ENCODE measurements around the gene MYRF.

The MYRF gene

DNA sequence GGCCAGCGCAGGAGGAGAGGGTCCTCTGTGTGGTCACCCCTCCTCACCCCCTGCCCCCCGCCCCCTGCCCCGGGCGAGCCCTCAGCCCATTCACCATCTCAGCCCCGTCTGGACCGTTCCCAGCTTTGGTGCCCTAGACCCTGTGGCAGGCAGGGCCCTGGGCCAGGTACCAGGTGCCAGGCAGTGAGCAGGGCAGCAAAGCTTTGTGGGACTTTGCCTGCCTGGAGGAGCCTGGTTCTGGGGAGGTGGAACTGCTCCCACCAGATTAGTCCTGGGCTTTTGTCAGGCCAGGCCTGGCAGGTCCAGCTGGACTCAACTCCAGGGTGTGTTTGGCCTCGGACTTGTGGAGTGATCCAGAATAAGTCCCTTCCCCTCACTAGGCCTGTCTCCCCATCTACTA lies 13.7 kb upstream of the MYRF start:
- DNase-seq (ENCODE audit: extremely low read depth in 1 of 2, low read depth in 1 of 2) = no peak

DNA sequence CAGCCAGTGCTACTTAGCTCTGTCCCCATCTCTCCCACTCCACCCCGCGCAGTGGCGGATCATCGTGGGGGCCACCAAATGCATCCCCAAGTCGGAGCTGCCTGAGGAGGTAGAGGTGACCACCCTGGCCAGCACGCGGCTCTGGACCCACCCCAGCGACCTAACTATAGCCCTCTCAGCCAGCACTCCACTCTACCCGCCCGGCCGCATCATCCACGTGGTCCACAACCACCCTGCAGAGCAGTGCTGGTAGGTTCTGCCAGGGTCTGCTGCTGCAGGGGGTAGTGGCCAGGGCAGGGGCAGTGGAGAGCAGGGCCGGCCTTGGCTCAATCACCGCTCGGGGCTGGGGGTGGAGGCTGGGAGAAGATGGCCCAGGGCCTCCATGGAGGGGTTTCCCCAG lies 13.0 kb upstream of the MYRF start:
- no peak for DNase-seq (ENCODE audit: extremely low read depth in 1 of 2, low read depth in 1 of 2)

DNA sequence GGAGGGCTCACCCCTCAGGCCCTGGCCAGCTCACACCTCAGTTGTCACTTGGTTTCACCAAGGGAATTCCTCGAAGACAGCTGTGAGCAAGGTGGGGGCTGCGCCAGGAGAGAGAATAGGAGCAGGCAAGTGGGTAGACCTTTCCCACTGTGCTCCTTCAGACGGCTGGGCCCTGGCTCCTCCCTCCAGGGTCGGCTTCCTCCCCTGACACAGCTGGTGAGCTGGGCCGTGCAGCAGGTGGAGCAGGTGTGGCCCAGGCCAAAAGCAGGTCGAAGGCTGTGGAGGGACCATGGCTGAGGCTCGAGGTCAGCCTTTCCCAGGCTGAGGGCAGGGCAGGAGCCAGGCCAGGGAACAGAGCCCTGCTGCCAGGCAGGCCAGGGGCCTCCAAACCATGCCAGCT lies 12.5 kb upstream of the MYRF start:
- DNase-seq (ENCODE audit: extremely low read depth in 1 of 2, low read depth in 1 of 2) = no peak

DNA sequence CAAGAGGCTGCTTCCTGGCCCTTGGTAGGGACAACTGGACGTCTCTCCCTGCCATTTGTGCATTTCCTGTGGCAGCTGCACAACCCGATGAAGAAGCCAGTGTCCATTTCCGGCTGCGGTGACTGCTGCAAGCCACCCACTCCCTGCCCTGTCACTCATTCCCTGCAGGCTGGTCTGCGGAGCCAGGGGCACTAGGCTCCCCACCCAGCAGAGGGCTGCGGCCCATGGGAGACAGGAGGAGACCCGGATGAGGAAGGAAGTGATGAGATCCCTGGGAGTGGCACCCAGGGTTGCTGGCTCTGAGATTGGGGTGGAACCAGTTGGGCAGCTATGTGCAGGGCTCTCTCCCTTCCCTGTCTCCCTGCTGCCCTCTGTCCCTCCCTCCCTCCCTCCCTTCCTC lies 10.0 kb upstream of the MYRF start:
- DNase-seq (ENCODE audit: extremely low read depth in 1 of 2, low read depth in 1 of 2) = no peak

DNA sequence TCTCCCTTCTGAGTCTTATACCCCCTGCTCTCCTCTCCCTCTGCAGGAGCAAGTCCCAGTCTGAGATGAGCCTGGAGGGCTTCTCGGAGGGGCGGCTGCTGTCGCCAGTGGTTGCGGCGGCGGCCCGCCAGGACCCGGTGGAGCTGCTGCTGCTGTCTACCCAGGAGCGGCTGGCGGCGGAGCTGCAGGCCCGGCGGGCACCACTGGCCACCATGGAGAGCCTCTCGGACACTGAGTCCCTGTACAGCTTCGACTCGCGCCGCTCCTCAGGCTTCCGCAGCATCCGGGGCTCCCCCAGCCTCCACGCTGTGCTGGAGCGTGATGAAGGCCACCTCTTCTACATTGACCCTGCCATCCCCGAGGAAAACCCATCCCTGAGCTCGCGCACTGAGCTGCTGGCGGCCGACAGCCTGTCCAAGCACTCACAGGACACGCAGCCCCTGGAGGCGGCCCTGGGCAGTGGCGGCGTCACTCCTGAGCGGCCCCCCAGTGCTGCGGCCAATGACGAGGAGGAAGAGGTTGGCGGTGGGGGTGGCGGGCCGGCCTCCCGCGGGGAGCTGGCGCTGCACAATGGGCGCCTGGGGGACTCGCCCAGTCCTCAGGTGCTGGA lies 8.8 kb upstream of the MYRF start:
- DNase-seq (ENCODE audit: extremely low read depth in 1 of 2, low read depth in 1 of 2) = no peak

DNA sequence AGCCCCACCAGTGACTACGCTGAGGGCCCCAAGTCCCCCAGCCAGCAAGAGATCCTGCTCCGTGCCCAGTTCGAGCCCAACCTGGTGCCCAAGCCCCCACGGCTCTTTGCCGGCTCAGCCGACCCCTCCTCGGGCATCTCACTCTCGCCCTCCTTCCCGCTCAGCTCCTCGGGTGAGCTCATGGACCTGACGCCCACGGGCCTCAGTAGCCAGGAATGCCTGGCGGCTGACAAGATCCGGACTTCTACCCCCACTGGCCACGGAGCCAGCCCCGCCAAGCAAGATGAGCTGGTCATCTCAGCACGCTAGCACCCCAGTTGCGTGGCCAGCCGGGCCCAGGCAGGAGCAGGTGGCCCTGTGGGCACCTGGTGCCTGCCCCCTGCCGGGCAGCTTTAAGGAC lies 8.3 kb upstream of the MYRF start:
- DNase-seq (ENCODE audit: extremely low read depth in 1 of 2, low read depth in 1 of 2) = no peak

DNA sequence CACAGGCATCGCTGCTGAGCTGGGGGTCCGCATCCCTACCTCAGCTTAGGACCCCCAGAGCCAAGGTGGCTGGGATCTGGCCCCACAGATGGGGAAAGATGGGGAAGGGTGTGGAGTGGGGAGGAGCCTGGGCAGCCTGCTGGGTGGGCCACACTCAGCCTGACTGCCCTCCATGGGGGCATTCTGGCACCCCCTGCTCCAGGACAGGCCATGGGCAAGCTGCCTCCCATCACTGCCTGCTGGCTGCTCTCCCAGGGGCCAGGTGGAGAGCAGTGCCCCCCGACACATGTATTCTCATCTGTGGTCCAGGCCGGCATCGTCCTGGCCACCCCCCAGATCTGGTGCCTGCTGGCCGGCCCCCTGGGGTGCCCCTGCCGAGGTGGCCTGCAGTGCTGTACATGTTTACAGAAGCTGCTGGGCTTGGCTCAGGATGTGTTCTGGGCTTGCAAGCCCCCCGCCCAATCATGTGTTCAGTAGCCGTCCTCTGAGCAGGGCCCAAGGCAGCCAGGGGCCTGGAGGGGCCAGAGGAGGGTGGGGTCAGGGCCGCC lies 7.8 kb upstream of the MYRF start:
- DNase-seq (ENCODE audit: extremely low read depth in 1 of 2, low read depth in 1 of 2) = no peak

DNA sequence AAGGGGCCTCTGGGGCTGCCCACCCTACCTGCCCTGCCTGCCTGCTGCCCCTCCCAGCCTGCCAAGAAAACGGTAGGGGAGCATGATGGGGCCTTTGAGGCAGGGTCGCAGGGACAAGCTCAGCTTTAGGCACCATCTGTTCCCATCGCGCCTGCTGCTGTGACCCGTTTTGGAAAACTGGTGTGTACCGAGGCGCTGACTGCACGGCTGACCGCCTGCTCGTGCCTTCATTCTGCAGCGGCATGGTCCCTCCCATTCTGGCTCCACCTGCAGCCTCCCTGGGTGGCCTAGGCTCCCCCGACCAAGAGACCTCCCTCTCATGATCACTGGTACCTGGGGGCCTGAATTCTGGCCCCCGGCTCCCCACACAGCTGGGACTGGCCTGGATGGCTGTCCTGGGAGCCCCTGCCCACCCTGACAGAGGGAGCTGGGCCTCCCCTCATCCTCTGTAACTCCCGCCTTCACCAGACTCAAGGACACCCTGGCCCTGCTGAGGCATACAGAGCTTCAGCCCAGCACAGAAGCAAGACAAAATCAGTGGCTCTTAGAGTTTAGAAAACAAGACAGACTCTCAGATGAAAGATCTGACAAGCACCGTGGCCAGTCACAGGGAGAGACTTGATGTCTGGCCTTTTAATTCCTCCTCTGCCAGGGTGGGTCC lies 6.5 kb upstream of the MYRF start:
- DNase-seq (ENCODE audit: extremely low read depth in 1 of 2, low read depth in 1 of 2) = no peak

DNA sequence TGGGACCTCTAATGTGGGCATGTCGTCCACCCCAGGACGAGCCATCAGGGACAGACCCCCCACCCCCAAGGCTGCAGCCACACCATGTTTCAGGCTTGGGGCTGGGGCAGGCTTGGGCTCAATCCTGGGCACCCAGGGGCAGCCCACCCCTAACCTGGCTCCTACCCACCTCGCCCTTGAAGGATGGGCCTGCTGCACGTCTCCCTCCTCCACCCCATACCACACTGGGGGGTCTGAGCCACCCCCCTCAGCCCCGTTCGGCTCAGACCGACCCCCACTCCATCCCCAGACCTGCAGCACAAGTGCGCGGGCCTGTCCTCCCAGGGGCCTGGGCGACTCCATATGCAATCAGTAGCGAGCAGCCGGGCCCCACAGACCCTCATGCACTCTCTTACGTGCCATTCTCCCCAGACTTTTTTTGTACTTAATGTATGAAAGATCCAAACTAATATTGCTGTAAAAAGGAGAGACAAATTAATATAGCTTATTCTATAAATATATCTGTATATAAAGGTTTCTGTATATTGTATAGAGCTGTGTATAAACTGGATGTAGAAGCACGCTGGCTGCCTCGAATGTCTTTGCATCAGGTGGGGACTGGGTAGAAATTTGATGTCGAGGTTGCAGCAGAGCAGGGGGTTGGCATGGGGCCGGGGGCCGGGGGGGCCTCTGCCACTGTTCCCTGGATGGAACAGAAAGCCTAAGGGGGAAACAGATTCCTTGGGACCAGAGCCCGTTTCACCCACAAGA lies 5.8 kb upstream of the MYRF start:
- no peak for DNase-seq (ENCODE audit: extremely low read depth in 1 of 2, low read depth in 1 of 2)

DNA sequence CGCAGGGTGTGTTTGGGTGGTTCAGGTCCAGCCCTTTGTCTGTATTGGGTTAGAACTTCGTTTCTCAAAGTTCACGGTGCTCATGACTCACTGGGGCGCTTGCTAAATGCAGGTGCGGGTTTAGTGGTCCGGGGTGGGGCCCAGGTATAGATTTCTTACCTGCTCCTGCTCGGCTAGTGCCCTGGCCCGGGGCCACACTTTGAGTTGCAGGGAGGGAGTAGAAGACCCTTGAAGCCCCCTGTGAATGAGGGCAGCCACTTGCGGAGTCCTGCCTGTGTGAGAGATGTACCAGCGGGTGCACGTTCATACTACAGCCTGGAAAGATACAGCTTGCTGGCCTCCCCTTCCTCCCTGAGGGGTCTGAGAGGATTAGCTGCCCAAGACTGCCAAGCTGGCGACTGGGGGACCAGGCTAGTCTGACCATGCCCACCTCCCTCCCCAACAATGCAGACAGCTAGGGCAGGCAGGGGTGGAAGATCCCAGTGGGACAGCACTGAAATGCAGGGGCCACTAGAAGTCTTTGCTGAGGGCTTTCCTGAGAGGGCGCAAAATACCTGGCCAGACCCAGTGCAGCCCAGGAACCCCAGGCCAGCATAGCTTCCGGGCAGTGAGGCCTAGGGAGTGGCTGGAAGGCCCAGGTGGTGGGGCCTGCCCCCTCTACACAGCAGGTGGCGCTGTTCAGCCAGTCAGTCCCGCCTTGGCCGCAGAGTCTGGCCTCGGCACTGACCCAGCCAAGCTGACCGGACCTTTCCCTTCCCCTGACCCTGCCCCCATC lies 5.1 kb upstream of the MYRF start:
- peak in 1 of 2 donors; percentile 14 for DNase-seq (ENCODE audit: extremely low read depth in 1 of 2, low read depth in 1 of 2)

DNA sequence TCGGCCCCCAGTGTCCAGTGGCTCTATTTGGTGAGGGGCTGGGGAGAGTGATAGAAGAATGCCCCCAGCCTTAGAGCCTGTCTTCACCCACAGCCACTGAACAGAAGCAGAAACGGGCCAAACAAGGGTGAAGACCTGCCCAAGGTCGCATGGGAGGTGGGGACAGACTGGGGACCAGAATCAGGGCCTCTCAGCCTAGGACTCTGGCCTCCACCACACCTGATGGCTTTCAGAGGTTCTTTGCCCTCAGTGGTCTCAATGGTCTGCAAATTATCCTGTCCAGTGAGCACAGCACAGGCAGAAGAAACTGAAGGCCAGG lies 4.5 kb upstream of the MYRF start:
- no peak for DNase-seq (ENCODE audit: extremely low read depth in 1 of 2, low read depth in 1 of 2)

DNA sequence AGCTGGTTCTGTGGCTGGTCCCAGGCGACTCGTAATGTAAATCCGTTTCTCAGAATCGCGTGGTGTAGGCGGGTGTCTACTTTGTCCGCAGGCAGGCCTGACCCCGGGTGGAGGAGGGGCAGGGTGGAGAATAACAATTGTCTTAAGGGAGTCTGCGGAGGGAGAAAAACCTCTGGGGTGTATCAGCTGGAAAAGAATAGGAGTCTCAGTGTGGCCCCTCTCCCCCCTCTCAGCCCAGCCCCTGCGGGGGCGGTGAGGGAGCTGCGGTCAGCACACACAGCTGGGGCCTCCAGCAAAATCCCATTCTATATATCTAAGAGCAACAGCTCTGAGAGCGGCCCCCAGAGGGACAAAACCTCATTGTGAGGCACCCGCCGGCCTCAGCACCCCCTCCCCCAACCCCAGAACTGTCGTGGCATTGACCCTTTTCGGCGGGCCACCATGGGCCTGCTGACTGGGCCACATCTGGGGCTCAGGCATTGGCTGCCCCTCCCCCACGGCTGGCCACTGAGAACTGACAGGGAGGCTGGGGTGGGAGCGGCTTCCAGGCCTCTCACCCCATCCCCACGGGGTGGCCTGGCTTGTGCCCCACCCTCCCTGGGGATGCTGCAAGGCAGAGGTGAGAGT lies 2.7 kb upstream of the MYRF start:
- DNase-seq (ENCODE audit: extremely low read depth in 1 of 2, low read depth in 1 of 2) = no peak

DNA sequence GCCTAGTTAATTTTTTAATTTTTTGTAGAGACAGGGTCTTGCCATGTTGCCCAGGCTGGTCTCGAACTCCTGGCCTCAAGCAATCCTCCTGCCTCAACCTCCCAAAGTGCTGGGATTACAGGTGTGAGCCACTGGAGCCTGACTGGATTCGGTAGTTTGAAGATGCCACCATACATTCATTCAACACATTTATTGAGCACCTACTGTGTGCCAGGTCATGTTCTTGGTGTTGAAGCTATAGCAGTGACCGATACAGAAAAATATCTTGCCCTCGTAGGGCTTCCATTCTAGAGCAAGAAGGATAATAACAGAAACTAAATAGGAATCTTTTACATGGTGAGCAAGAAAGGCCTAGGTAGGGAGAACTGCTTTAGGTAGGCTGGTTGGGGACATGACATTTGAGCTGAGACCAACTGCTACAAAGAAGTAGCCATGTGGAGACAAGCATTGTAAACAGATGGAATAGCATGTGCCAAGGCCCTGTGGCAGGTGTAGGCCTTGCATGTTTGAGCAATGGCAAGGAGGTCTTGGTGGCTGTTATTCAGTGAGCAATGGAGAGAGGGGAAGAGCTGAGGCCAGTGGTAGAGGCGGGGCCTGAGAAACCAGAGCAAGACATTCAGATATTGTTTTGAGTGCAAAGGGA lies 1.7 kb upstream of the MYRF start:
- no peak for DNase-seq (ENCODE audit: extremely low read depth in 1 of 2, low read depth in 1 of 2)

DNA sequence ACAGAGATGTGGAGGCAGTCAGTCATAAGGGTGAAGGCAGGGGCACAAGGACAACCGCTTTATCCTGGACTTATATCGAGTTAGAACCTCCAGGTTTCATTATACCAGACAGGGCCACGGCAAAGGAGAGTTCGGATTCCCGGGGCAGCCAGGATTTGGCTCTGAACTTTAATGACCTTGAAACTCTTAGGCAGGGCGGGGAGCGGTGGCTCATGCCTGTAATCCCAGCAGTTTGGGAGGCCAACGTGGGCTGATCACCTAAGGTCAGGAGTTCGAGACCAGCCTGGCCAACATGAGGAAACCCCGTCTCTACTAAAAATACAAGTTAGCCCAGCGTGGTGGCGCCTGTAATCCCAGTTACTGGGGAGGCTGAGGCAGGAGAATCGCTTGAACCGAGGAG lies 1.1 kb upstream of the MYRF start:
- no peak for DNase-seq (ENCODE audit: extremely low read depth in 1 of 2, low read depth in 1 of 2)

DNA sequence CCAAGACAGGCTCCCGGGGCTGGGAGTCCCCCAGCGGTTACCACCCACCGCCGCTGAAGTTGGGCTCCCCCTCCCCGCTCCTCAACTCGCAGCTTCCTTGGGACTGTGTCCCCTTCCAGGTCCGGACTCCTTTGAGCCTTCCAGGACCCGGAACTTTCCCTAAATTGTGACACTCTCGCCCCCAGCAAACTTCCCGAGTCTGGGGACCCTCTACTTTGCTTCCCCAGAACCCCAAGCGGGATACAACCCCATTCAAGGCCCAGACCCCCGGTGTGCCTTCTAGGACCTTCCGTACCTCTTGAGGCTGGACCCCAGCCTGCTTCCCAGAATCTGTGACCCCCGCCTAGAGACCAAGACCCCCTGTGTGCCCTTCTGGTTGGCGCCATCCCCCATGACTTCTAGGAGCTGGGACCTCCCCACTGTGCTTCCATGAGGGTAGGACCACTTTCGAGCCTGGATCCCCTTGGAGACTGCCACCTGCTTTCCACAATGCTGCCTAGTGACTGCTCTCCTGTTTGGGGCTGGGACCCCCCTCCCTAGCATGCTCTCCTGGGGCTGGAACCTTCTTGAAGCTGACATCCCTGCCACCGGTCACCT lies 587 bp downstream of the MYRF start:
- no peak for DNase-seq (ENCODE audit: extremely low read depth in 1 of 2, low read depth in 1 of 2)

DNA sequence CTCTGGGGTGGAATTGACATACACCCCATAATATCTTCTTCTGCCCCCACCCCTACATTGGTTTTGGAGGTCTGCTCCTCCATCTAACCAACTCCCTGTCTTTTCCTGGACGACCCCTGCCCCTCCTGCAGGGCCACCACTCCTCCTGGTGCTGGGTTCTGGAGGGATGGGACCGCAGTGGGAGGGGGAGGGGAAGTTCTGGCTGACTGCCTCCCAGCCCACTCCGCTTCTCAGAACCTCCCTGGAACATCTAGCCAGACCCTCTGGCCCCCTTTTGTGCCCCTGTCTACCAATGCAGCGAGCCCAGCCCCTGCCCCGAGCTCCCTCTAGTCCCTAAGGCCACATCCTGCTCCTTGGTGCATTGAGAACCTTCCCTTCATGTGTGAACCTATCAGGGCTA lies 1.2 kb downstream of the MYRF start:
- no peak for DNase-seq (ENCODE audit: extremely low read depth in 1 of 2, low read depth in 1 of 2)

DNA sequence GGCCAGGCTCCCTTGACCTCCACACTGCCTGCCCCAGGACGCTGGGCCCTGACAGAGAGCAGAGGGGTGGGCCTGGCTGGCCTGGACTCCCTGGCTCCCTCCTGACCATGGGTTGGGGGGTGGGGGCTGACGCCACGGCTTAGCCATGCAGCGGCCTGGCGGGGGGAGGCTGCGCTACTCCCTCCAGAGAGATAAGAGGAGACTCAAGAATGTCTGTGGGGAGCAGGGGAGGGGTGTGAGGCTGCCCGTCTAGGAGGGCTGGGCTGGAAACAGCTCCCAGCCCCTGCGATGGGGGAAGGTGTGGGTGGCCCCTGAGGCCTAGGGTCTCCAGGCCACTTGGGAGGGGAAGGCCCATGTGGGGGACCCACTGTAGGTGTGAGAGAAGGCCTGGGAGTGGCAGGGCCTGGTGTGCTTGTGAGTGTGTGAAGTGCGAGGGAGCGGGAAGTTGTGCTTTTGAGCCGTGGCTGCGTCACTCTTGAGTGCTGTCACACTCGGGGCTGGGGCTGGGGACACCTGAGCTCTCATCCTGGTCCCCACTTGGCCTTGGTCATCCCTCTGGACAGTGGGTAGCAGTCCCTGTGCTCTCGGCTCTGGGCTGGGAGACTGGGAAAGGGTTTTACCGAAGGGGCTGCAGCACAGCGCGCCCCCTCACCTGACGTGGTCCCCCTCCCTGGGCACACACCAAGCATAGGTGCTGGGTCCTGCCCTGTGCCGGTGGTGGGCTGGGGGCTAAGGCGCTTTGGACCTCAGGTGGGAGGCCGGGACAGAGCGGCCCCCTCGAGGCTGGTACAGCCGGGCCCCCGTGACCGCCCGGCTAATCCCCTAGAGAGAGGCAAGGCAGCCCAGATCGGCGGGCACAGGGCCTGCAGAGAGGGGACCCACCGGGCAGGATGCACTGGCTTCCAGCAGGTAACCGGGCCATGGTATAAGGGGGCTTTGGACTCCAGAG lies 2.4 kb downstream of the MYRF start:
- no peak for DNase-seq (ENCODE audit: extremely low read depth in 1 of 2, low read depth in 1 of 2)

DNA sequence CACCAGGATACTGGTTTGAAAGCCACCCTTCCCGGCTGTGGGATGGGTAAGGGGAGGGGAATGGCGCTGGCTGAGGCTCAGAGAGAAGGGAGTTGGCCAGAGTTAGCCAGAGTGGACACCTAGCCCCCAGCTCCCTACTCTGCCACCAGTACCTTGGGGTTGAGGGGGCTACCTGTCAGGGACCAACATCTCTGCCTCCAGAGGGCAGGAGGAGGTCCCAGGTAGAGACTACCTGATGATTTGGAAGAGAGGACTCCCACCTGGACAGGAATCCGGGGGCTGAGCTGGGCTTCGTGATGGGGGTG lies 3.7 kb downstream of the MYRF start:
- DNase-seq (ENCODE audit: extremely low read depth in 1 of 2, low read depth in 1 of 2) = no peak
